Measurements from ENCODE around the gene CEBPB.
"Not testable (repeated sequence)": the region's sequence is repeated elsewhere in the genome, so short reads cannot be mapped to it uniquely, and the experiment has no call there.

Gene CEBPB

DNA sequence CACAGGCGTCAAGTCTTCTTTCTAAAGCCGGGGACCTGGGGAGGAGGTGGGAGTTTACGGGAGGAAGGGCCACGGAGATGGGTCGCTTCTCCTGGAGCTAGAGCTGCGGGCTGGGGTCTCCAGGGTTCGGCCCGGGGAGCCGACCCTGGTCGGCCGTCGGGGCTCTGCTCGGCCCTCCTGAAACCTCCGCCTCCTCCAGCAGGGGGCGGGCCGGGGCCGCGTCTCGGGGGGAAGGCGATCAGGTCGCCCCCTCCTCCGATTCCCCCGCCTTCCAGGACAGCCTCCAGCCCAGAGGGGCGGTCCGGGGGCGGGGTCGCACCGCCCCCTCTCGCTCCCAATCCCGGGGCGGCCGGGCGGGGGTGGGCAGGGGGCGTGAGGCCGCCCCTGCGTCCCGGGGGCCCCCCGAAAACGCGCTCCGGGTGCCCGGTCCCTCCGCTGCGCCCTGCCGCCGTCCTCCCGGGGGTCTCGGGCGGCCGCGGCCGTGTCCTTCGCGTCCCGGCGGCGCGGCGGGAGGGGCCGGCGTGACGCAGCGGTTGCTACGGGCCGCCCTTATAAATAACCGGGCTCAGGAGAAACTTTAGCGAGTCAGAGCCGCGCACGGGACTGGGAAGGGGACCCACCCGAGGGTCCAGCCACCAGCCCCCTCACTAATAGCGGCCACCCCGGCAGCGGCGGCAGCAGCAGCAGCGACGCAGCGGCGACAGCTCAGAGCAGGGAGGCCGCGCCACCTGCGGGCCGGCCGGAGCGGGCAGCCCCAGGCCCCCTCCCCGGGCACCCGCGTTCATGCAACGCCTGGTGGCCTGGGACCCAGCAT is at the start of gene CEBPB:
Gene CEBPB, plus strand, starts transcription at position 580 of the 814 bp plus-strand sequence. Its CDS starts 204 bp downstream, at position 784.
- peak; percentile 86 for DNase-seq

DNA sequence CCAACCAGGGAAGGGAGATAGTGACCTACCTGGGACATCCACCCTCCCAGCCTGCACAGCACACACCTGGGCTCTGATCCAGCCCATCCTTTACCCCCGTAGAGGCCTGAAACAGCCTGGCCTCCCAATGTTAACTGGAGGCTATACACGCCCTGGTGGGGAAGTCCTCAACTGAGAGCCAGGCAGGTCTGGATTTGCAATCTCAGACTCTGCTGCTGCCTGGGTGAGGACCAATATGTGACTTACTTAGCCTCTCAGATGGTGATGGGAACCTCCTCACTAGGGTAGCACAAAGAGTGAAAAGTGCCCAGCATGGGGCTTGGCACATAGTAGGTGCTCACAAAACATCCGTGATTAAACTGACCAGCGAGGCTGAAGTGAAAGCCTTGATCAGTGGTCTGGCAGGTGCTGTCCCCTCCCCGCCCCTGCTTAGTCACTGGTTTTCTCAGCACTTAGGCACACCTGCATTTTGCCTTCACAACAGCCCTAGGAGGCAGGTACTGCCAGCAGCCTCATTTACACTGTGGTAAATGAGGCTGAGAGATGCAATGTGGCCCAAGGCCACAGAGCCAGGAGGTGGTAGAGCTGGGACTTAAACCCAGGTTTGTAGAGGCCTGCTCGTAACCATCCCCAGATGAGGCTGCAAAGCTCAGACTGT is 49.5 kb upstream of the CEBPB start:
- DNase-seq: no peak

DNA sequence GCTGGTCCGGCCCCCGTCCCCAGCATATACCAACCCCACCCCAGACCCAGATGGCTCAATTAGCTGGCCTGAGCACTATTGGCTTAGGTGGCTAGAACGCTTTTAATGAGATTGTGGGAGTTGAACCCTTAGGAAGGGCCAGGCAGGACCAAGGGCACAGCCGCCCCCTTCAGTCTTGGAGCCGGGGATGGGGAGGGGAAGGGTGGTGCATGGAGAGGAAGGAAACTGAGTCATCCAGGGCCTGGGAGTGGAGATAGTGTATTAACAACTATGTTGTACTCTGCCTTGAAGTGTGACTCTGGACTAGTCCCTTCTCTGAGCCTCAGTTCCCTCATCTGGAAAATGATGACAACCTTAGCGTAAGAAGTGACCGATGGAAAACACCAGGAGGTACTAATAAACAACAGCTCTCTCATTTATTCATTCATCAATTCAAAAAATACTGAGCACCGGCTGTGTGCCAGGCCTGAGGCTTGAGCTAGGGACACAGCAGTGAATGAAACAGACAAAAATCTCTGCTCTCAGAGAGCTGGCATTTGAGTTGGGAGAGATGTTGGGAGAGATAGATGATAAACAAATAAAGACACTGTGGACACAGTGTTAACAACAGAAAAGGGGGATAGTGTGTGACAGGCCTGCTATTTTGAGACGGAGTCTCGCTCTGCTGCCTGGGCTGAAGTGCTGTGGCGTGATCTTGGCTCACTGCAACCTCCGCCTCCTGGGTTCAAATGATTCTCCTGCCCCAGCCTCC is 48.6 kb upstream of the CEBPB start:
- DNase-seq: no peak

DNA sequence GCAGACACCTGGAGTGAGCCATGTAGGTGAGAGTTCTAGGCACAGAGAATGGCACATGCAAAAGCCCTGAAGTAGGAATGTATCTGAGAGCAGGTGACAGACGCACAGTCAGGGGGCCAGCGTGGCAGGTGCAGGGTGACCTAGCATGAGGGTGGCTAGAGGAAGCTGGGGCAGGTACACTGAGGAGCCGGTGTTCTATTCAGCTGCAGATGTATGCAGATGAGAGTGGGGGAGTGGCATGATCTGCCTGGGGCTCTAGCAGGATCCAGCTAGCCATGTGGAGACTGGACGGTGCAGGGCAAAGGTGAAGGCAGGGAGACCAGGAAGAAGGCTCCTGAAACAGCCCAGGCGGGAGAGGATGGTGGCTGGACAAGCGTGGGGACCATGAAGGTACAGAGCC is 47.8 kb upstream of the CEBPB start:
- DNase-seq: no peak

DNA sequence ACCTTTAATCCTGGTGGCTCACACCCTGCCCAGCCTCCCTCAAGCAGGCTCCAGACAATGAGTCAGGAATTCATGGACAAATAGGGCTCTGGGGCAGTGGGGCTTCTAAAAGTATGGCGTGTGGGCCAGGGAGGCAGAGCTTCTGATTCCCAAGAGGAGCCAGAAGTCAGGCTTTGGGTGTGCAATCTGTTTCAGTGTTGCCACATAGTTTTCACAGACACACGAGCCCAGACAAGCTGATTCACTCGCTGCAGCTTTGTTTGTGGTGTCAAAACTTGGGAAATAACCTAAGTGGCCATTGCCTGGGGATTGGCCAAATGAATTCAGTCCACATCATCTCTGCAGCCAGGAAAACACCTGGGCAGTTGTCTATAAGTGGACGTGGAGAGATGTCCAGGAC is 46.3 kb upstream of the CEBPB start:
- DNase-seq: no peak

DNA sequence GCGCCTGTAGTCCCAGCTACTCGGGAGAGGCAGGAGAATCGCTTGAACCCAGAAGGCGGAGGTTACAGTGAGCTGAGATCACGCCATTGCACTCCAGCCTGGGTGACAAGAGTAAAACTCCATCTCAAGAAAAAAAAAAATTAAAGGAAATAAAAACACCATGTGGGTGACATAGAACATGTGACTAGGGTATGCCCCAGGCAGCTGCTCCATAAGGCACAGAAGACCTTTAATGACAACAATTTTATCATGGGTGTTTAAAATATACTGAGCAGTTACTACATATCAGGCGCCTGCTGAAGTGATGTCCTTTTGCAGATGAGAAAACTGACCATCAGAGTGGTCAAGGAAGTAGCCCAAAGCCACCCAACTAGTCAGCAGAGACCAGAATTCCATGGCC is 45.1 kb upstream of the CEBPB start:
- no peak for DNase-seq

DNA sequence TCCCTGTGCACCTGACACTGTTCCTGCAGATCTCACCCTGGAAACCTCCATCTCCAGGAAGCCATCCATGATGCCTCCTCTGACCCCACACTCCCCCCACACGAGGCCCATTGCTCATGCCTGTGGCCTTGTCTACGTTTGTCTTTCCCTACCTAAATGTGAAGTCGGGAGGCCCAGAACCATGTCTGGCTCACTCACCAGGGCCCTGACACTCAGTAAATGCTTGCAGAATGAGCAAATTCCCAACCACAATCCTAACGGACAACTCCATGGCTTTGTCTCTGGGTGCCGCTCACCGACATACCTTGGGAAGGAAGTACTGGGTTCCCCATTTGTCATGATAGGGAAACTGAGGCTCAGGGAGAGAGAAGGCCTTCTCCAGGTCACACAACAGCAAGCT is 44.4 kb upstream of the CEBPB start:
- no peak for DNase-seq

DNA sequence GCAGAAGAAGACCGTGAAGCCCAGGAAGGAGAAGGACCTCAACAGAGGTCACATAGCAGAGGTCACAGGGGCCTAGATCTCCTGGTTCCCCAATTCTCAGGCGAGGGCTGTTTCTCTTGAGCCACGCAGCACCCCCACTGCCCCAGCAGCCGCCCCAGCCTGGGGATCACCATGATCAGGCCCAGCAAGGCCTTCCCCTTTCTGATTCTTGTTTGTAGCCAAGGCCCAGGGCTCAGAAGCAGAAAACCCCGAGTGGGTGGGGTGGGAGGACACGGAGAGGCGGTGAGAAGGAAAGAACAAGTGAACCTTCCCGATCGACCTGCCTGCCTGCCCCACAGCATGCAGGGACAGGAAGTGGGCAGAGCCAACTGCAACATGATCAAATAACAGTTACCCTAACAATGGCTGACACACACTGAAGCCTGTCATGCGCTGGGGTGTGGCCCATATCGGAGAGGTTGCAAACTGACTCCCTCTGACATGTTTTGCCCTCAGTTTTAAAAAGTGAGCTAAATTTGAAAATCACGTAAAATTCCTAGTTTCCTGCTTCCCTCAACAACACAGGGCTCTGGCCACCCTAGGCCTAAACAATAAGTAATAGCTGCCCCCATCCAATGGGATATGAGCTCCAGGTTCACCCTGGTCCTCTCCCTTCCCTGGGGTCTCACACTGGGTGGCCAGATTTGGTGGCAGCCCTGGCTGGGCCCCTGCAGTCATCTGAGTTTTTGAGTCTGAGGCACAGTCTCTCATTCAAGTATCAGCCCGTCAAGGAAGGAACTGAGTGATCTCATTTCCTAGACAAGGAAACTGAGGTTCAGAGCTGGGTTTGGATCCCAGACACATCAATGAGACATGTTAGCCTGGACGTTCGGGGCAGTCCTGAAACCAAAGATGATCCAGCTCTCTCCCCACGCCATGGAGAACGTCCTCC is 43.6 kb upstream of the CEBPB start:
- peak; percentile 73 for DNase-seq

DNA sequence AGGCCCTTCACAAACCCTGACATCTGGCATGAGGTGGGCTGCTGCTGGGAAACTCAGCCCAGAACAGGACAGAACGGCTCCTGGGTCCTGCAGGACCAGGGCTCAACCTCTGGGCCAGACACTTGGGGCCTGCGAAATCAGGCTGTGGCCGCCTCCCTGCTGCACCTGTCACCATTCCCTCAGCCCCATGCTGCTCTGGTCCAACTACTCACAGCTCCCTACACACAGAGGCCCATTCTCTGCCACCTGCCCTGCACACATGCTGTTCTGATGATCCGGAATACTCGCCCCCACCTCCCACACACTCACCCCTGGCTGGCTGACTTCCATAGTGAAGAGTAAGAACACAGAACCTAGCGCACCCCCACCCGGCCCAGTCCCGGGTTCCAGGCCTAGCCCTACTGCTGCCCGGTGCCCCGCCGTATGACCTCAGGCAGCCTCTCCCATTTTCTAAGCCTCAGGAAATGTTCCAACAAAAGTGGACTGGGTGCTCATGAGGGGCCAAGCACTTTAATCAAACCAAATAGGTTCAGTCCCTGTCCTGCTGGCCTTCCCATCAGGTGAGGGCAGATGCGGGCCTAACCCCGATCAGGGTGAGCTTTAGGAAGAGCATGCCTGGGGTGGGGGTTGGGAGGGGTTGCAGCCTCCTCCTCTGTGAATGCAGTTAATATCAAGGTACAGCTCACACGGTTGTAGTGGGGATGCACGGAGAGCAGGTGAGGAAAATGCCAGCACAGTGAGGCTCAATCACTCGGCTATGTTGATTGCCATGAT is 41.0 kb upstream of the CEBPB start:
- no peak for DNase-seq

DNA sequence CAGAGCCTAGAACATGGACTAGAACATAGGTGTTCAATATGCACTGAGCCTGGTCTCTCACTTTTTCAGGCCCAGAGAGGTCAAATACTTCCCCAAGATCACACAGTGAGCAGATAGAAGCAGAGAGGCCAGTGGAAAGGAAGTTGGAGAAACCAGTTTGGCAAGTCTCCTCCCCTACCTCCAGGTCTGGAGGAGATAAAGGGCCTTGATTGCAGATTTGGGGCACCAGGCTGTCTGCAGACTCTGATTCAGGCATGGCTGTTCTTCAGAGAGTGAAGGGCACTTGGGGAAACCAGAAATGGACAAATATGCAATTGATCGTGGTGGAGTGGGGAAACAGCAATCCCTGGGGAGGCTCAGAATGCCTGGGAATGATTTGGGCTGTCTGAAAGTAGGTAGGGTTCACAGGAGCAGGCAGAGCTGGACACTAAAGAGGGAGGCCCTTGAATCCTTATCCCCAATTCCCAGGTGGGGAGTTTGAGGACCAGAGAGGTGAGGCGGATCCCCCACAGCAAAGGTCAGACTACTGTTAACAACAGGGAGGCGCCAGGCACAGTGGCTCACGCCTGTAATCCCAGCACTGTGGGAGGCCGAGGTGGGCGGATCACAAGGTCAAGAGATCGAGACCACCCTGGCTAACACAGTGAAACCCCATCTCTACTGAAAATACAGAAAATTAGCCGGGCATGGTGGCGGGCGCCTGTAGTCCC is 39.4 kb upstream of the CEBPB start:
- DNase-seq: no peak

DNA sequence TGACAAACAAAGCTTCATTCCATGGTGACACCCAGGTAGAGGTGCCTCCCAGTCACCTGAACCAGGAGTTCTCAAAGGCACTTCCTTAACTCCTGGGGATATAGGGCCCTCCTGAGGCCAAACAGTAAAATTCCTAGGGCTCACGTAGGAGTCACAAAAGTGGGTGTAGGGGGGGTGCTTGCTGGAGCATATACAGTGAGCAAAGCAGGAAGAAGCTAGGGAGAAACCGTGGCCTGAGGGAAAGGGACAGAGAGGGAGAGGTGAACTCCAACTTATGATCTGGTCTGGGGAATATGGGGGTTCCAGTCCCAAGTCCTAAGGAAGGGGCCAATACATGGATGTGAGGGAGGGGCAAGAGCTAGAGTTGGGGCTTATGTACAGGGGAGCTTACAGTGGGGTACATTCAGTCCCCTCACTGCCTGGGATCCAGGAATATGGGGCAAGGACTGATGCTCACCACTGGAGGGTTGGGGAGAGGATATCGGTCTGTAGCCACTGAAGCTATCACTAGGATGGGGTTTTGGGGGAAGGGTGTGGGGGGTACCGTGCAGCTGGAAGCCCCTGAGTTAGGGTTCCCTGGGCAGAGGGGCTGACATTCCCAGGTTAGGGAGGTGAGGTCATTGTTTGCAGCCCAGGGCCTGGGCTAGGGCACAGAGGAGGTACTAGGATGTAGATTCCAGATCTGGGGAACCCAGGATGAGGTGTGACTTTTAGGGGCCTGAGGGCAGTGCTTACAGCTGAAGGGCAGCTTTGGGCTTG is 38.1 kb upstream of the CEBPB start:
- DNase-seq: no peak

DNA sequence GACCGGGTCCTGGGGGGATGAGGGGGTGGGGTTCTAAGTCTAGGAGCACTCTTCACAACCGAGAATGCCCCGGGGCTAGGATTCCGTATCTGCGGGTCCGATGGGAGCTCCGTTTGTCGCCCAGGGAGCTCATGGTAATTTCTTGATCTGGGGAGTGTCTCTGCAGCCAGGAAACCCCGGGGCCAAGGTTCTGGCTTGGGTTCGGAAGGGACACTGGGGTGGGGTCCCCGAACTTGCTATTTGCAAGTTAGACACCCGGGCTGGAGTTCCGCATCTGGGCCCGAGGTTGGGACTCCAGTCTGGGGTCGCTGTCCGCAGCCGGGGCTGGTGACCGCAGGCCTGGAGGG is 37.5 kb upstream of the CEBPB start:
- DNase-seq: no peak

DNA sequence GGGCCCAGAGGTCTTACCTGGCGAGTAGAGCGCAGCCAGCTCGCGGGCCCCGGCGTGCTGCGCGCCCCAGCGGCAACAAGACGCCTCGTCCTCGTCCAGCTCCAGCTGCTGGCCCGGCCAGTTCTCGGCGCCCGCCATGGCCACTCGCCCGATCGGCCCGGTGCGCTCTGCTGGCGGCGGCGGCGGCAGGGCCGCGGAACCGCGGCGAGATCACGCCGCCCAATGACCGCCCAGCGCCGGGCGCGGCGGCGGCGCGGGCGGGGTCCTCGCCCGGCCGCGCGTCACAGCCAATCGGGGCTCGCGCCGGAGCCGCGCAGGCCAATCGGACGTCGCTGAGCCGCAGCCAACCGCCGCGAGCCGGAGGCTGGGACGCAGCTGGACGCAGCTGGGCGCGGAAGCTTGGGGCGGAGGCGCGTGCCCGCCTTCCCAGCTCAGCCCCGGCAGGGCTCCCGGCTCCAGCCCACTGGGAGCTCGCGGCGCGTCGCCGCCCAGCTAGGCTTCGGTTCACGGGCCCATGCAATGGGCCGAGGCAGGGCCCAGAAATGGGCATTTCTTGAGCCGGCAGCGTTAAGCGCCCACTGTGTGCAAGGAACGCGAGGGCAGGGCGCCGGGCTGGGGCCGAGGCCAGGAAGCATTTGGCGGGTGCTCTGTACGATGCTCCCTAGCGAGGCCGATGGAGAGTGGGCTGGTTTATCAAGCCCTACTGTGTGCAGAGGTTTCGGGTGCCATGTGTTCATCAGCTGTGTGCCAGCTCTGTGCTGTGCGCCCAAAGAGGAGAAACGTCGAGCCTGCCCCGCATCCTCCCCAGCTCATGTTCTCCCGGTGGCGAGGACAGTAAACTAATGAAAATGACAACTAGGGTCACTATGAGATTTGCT is 36.9 kb upstream of the CEBPB start, which contains the start of gene PEDS1:
Gene PEDS1, minus strand, starts transcription at position 224 of the 878 bp plus-strand sequence. Its CDS starts 86 bp downstream, at position 138.
- DNase-seq: peak; percentile 83

DNA sequence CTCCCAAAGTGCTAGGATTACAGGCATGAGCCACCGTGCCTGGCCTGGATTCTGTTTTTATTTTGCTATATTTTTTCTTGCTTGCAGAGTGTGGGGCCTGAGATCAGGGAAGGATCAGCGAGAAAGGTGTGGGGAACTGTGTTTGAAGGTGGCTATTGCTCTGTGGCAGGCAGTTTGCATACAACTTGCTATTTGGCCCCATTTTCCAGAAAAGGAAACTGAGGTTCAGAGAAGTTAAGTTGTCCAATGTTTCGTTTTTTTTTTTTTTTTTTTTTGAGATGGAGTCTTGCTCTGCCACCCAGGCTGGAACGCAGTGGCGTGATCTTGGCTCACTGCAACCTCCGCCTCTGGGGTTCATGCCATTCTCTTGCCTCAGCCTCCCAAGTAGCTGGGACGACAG is 29.1 kb upstream of the CEBPB start:
- not testable (repeated sequence) for DNase-seq

DNA sequence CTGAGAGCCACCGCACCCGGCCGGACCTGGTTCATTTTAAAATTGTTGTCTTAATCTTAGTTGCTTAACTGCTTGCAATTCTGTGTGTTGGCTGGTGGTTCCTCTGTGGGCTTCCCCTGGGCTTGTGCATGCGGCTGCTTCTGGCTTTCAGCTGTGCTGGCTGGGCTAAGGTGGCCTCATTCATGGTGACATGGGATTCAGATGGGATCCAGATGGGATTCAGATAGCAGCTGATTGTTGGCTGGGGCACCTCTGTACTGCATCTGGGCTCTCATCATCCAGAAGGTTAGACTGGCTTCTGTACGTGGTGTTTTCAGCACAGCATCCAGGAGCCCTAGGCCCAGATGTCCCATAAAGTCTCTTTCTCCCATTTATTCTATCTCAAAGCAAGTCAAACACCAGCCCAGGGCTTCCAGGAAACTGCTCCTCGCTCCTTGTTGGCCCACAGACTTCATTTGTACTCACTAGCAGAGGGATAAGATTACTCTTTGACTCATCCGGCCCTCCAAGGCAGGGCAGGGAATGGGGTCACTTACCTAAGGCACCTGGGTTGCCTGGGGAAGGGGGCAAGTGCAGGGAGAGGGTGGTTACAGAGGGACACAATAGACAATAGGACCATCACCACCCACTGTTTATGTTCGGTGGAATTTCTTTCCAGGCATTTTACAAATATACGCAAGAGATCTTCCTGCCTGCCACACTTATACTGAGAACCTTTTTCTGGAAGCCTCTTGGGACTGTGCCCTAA is 26.9 kb upstream of the CEBPB start:
- DNase-seq: no peak

DNA sequence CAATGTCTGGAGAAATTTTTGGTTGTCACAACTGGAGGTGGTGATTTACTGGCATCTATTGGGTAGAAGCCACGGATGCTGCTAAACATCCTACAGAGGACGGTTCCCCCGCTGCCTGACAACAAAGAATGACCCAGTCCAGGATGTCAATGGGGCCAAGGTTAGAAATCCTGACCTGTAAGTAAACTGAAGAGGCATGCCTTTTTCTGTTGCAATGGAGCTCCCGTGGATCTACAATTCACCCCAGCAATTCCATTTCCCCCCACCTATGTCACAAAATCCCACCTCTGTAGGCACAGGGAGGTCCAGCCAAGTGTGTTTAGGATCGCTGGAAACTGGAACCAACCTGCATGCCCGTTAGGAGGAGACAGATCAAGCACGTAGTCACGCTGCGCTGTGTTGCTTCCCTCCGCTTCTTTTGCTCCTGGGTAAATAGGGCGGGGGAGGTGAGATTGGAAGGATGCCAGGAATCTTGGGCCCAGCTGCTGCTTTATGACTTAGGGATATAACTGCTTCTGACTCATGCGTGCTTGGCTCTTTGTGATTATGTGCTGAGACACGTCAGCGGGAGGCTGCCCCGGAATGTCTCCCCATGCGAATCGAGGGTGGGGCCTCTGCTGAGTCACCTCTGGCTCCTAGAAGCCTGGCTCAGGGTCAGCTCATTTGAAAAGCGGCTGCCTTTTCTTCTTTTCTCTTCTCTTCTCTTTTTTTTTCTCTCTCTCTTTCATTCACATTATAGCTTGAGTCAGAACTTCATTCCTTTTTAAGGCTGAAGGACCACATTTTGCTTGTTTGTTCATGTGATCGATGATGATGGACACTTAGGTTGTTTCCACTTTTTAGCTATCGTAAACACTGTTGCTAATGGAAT is 24.7 kb upstream of the CEBPB start:
- peak; percentile 89 for DNase-seq

DNA sequence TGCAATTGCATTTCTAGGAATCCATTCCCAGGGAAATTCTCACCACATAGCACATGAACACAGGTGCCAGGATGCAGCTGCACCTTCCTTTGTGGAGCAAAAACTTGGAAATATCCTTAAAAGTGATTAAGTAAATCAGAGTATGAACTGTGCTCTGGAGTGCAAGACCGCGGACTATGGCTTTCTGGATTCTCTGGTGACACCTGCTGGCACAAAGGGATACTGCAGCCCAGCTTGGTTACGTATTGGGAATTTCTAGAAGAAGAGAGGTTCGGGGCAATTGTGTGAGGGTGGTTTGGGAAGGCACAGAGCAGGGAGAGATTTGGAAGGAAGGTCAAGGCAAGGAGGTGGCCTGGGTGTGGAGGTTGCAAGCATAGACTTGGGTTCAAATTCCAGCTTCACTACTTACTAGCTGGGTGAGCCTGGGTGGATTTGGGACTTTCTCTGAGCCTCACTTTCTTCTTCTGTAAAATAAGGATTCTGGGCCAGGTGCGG is 21.3 kb upstream of the CEBPB start:
- DNase-seq: peak; percentile 80

Data from activated naive CD4-positive, alpha-beta T cell treated with anti-CD3 and anti-CD28 coated beads, Interleukin-2, amount 50 U/mL, for 16 hours (primary cell).